ENCODE data around the gene TAS1R3.
A peak's percentile ranks its signal among the peaks of the same experiment; 100 is the strongest.

TAS1R3 gene

DNA sequence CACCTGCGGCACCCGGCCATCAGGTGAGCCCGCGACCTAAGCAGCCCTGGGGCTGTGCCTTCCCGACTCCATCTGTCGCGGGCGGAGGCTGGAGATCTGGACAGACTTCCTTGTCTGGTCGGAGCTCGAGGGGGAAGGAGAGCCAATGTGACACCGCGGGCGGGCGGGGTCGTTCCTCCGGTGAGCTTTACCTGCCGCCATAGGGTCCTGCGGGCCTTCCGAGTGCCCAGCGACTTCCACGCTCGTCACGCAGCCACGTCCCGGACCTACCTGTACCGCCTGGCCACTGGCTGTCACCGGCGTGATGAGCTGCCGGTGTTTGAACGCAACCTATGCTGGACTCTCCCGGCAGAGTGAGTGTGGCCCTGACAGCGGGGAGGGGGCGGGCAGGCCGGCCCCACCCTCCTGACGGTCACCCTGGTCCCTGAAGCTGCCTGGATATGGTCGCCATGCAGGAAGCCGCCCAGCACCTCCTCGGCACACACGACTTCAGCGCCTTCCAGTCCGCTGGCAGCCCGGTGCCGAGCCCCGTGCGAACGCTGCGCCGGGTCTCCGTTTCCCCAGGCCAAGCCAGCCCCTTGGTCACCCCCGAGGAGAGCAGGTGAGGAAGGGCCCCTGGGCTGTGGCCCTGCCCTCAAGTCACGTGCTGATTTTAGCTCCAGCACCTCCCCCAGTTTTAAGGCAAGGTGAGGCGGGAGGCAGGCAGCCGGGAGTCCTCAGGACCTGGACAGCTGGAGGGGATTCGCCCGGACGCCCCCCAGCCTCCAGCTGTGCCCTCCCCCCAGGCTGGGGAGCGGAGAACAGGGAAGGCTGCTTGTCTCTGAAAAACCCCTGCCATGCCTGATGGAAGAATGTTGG lies 21.6 kb upstream of the TAS1R3 start:
- TF ChIP-seq TAF1 (IDR thresholded peaks at IDR 0.05; ENCODE audit: low read depth) (0 out of 2 replicates have a peak, but pooled peaks have one; percentile 12), MAX (IDR thresholded peaks at IDR 0.05) (no peak), ZBTB7A (IDR thresholded peaks at IDR 0.05; ENCODE audit: low read depth) (0 out of 2 replicates have a peak, but pooled peaks have one; percentile 45)

- TF ChIP-seq ZBTB7A (IDR thresholded peaks at IDR 0.05; ENCODE audit: low read depth) (peak; percentile 16; the same call in 1 of the 2 replicates), TEAD4 (IDR thresholded peaks at IDR 0.05) (no peak)
Measured at GRCh38 chr1:1310109-1310385, 21.0 kb upstream of the TAS1R3 start.

DNA sequence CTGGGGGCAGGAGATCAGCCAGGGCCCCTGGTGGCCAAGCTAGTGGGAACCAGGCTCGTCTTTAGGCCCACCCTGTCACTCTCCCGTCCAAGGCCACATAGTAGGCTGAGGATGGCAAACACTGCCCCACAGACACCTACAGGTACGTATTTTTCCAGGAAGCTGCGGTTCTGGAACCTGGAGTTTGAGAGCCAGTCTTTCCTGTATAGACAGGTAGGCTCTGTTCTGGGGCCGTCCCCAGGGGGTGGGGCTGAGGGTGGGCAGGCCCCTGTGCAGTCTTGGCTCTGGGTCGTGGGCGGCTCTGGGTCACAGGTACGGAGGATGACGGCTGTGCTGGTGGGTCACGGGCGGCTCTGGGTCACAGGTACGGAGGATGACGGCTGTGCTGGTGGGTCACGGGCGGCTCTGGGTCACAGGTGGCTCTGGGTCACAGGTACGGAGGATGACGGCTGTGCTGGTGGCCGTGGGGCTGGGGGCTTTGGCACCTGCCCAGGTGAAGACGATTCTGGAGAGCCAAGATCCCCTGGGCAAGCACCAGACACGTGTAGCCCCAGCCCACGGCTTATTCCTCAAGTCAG lies 20.5 kb upstream of the TAS1R3 start:
- TF ChIP-seq TAF1 (IDR thresholded peaks at IDR 0.05; ENCODE audit: low read depth), result no peak
- no peak for TF ChIP-seq MAX (IDR thresholded peaks at IDR 0.05)
- no peak for TF ChIP-seq CEBPB (IDR thresholded peaks at IDR 0.05)
- TF ChIP-seq ZBTB7A (IDR thresholded peaks at IDR 0.05; ENCODE audit: low read depth), result no peak
- no peak for TF ChIP-seq EP300 (IDR thresholded peaks at IDR 0.05; ENCODE audit: borderline replicate concordance)
- TF ChIP-seq EGR1 (IDR thresholded peaks at IDR 0.05), result no peak
- no peak for TF ChIP-seq TEAD4 (IDR thresholded peaks at IDR 0.05)
- no peak for TF ChIP-seq RAD21 (IDR thresholded peaks at IDR 0.05; ENCODE audit: low read depth)

GRCh38 chr1:1311107-1312104 lies 19.7 kb upstream of the TAS1R3 start:
- TF ChIP-seq ZBTB7A (IDR thresholded peaks at IDR 0.05; ENCODE audit: low read depth), result no peak
- no peak for TF ChIP-seq MAX (IDR thresholded peaks at IDR 0.05)
- TF ChIP-seq FOXM1 (IDR thresholded peaks at IDR 0.05; ENCODE audit: borderline replicate concordance, low read depth), result no peak
- TF ChIP-seq TEAD4 (IDR thresholded peaks at IDR 0.05), result no peak
- no peak for TF ChIP-seq CEBPB (IDR thresholded peaks at IDR 0.05)
- TF ChIP-seq EGR1 (IDR thresholded peaks at IDR 0.05), result no peak
- no peak for TF ChIP-seq YY1 (IDR thresholded peaks at IDR 0.05; ENCODE audit: low read depth)
- no peak for TF ChIP-seq TAF1 (IDR thresholded peaks at IDR 0.05; ENCODE audit: low read depth)
- no peak for TF ChIP-seq USF1 (IDR thresholded peaks at IDR 0.05)

- TF ChIP-seq RAD21 (IDR thresholded peaks at IDR 0.05; ENCODE audit: low read depth), result no peak
- no peak for TF ChIP-seq TAF1 (IDR thresholded peaks at IDR 0.05; ENCODE audit: low read depth)
- no peak for TF ChIP-seq NFIC (IDR thresholded peaks at IDR 0.05)
- TF ChIP-seq EGR1 (IDR thresholded peaks at IDR 0.05), result no peak
- TF ChIP-seq TCF12 (IDR thresholded peaks at IDR 0.05; ENCODE audit: low read depth), result no peak
- TF ChIP-seq USF1 (IDR thresholded peaks at IDR 0.05), result no peak
- TF ChIP-seq EP300 (IDR thresholded peaks at IDR 0.05; ENCODE audit: borderline replicate concordance), result no peak
- no peak for TF ChIP-seq FOXM1 (IDR thresholded peaks at IDR 0.05; ENCODE audit: borderline replicate concordance, low read depth)
- TF ChIP-seq TEAD4 (IDR thresholded peaks at IDR 0.05), result no peak
- no peak for TF ChIP-seq CEBPB (IDR thresholded peaks at IDR 0.05)
- no peak for TF ChIP-seq ZBTB7A (IDR thresholded peaks at IDR 0.05; ENCODE audit: low read depth)
- TF ChIP-seq, protein P1, sequence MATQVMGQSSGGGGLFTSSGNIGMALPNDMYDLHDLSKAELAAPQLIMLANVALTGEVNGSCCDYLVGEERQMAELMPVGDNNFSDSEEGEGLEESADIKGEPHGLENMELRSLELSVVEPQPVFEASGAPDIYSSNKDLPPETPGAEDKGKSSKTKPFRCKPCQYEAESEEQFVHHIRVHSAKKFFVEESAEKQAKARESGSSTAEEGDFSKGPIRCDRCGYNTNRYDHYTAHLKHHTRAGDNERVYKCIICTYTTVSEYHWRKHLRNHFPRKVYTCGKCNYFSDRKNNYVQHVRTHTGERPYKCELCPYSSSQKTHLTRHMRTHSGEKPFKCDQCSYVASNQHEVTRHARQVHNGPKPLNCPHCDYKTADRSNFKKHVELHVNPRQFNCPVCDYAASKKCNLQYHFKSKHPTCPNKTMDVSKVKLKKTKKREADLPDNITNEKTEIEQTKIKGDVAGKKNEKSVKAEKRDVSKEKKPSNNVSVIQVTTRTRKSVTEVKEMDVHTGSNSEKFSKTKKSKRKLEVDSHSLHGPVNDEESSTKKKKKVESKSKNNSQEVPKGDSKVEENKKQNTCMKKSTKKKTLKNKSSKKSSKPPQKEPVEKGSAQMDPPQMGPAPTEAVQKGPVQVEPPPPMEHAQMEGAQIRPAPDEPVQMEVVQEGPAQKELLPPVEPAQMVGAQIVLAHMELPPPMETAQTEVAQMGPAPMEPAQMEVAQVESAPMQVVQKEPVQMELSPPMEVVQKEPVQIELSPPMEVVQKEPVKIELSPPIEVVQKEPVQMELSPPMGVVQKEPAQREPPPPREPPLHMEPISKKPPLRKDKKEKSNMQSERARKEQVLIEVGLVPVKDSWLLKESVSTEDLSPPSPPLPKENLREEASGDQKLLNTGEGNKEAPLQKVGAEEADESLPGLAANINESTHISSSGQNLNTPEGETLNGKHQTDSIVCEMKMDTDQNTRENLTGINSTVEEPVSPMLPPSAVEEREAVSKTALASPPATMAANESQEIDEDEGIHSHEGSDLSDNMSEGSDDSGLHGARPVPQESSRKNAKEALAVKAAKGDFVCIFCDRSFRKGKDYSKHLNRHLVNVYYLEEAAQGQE (IDR thresholded peaks at IDR 0.05; ENCODE audit: low read depth), result no peak
Measured at GRCh38 chr1:1312450-1313314, 18.4 kb upstream of the TAS1R3 start.

GRCh38 chr1:1313500-1314236 lies 17.4 kb upstream of the TAS1R3 start:
- TF ChIP-seq TAF1 (IDR thresholded peaks at IDR 0.05; ENCODE audit: low read depth) (no peak), EP300 (IDR thresholded peaks at IDR 0.05; ENCODE audit: borderline replicate concordance) (no peak)
